GM19455 (cell line): ENCODE data around the gene ALG14.

Source experiments
- ATAC-seq: cut with Tn5 transposase; IDR thresholded peaks from one replicate; pipeline ENCODE4 v1.9.1; 2021; ENCODE audit not compliant: unreplicated experiment

The ALG14 gene

DNA sequence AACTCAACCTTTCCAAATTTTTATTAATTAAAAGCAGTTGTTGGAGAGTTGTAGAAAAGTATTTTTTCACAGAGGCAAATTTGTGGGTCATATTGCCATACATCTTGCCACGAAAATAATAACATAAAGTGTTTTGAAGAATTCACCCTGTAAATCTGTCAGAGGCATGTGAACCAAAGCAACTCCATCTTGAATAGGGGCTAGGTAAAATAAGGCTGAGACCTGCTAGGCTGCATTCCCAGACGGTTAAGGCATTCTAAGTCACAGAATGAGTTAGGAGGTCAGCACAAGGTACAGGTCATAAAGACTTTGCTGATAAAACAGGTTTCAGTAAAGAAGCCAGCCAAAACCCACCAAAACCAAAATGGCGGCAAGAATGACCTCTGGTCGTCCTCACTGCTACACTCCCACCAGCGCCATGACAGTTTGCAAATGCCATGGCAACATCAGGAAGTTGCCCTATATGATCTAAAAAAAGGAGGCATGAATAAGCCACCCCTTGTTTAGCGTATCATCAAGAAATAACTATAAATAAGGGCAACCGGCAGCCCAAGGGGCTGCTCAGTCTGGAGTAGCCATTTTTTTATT lies 141.4 kb downstream of the ALG14 start:
- no peak for ATAC-seq

DNA sequence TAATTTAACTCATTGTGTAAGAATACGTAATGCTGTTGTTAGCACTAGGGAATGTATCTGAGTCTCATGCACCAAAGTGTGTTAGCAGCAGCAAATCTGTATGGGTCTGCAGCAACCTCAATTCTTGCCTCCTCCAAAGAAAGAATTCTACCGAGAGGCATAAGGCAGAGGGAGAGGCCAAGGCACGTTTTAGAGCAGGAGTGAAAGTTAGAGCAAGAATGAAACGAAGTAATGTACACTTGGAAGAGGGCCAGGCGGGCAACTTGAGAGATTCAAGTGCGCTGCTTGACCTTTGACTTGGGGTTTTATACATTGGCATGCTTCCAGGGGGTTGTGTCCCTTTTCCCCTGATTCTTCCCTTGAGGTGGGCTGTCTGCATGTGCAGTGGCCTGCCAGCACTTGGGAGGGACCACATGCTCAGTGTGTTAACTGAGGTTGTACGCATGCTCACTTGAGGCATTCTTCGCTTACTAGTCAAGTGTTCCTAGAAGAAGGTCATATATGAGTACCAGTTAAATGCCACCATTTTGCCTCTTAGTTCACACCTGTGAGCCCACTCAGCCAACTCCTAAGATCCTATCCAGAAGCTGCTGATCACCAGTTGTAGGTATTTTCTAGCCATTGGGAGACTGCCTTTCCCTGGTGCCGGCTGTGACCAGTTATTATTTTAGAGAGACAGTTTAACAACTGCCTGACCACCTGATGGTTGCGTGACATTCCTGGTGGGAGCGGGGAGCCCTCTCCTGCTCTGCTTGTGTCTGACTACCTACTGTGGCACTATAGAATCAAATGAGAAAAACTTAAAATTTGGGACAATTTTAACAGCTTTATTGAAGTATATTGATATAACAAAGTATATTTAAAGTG lies 143.2 kb downstream of the ALG14 start:
- no peak for ATAC-seq

DNA sequence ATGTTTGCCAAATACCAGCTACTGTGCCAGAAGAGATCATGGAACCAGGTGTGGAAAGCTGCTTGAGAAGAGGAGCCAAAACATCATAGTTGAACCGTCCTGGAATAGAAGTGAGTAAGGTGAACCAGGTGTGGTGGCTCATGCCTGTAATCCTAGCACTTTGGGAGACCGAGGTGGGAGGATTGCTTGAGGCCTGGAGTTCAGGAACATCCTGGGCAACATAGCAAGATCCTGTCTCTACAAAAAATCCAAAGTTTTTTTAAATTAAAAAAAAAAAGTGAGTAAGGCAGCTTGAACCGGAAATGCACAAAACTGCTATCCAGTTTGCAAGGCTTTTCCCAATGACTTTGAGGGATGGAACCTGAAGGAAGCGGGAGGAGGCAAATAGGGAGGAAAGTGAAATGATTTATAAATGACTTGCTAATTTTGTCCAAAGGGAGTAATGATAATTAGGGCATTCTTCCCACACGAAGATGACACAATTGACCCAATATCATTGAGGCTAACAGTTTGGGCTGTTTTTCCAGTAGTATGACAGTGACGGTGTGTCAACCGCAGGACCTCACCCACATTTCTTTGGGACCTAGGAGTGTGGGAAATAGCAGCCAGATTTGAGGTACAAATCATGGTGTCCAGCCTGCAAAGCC lies 144.3 kb downstream of the ALG14 start:
- no peak for ATAC-seq

DNA sequence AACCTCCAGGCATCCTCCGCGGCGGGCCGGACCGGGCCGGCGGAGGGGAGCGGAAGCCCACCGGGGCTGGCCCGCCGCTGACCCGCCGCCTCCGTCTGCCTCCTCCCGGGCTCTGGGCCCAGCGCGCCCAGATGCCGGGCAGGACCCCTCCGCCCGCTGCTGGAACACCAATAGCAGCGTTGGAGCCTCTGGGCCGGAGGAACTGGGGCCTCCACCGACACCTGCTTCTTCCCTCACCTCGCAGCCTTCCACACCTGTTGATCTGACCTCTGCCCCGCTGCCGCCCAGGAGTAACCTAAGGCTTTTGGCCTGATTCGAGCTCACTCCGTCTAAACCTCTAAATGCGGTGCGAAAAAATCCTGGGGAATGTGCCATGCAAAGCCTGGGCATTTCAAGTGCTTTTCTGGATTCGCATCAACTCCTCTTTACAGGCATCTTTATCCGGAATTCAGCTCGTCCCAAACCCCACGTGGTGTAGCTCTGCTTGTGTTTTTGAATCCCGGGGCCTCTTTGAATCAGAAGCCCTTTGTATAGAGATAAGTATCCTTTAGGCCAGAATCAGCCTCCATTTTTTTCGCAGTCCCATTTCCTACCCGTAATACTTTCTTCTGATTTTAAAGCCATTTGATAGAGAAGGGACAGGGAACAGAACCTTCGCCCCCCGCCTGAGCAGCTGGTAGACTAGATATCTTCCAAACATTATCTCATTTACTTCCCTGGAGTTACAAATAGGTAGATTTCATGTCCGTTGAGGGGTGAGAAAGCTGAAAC lies 145.2 kb downstream of the ALG14 start:
- no peak for ATAC-seq

DNA sequence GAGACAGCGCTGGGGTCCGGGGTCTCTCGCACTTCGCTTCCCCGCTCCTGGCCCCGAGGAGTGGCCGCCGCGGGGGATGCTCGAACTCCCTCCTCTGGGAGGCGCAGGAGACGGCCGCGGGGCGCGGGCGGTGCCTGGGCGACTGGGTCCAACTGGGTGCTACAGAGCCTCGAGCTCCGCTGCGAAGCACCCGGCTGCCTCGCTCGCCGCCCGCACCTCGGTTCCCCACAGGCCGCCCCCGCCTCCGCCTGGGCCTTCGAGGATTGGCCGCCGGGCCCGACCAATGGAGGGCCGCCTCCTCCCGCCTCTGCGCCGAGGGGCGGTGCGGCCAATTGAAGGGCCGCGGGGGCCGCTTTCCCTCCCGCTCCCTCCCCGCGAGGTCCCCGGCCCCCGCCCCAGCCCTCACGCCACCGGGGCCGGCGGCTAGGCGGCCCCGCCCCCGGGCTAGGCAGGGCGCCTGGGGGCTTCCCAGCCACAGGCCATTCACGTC lies 145.8 kb downstream of the ALG14 start, which contains the start of gene CNN3:
TSS of gene CNN3 (minus strand) at position 196 of the 490 bp plus-strand sequence. CDS start 216 bp downstream, outside the sequence.
- ATAC-seq: no peak

DNA sequence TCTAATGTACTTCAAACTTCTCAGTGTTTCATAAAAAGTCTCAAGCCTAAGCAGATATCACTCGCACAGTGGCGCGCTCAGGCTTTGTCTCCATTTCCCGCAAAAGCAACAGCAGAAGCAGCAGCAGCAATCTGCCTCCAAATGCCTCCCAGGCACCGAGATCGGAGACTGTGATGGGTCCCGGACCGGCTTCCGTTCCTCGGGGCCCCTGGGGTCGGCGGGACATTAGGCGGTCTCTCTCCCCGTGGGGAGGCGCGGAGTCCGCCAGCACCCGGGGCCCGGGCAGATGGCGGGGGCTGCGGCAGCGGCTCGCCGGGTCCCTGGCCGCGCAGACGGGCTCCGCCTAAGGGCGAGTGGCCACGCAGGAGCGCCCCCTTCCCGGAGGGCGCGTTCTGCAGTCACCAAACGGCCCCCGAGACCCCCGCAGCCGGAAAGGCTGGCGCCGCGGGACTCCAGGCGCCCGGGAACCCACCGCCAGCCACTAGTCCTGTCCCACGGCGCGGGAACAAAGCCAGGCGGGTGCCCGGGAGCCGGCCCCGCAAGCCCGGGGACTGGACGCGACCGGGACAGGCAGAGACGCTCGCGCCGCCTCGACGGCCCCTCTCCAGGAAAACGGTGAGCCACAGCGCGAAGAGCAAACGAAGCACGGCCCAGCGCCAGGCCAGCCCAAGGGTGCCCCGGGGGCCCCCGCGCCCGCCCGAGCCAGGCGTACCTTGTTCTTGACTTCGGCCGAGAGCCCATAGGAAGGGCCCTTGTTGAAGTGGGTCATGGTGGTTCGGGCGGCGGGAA lies 146.4 kb downstream of the ALG14 start:
- no peak for ATAC-seq

DNA sequence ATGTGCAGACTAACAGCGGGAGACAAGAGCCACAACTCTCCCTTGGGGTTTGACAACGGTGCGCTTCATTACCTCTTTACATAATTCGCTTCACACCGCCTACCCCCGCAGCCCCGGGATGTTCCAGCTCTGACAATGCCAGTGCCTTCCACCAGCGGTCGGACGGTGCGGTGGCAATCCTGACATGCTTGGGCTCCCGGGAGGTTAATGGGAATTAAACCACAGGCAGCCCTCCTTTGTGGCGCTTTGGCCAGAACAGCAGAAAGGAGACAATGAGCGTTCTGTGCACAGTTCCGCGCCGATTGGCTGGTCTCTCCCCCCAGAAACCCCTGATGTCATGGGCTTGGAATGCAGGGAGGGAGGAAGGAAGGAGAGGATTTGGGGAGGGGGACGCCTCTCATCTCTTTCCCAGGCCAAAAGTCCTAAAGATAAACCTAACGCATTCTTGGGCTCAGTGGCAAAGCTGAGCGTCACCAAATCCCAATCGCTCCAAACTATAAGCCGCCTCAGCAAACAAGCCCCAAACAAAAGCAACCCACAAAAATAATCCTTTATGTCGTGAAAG lies 147.1 kb downstream of the ALG14 start:
- no peak for ATAC-seq

DNA sequence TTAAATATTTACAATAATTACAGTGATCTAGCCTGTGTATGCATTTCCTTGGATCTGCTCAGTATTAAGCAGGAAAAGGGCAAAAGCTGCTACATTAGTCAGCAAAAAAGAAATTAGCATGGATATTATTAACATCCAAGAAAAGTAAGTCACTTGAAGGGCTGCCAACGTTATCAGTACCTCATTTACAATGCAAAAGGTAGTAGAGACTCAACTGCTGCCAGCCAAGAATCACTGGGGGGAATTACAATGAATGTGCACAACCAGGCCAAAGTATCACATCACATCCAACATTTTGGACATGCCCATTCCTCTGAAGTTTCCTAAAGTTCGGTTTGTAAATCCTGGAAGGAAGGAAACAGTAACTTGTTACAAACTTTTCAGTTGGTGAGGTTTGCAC lies 147.7 kb downstream of the ALG14 start:
- no peak for ATAC-seq
